ENCODE measurements around the gene ZNF391.
"Not testable (repeated sequence)": the region's sequence is repeated elsewhere in the genome, so short reads cannot be mapped to it uniquely, and the experiment has no call there.

The ZNF391 gene

DNA sequence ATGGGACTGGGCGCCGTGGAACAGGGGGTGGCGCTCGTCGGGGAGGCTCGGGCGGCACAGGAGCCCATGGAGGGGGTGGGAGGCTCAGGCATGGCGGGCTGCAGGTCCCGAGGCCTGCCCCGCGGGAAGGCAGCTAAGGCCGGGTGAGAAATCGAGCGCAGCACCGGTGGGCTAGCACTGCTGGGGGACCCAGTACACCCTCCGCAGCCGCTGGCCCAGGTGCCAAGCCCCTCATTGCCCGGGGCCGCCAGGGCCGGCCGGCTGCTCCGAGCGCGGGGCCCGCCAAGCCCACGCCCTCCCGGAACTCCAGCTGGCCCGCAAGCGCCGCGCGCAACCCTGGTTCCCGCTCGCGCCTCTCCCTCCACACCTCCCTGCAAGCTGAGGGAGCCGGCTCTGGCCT, 36.3 kb downstream of the ZNF391 start:
- DNase-seq = not testable (repeated sequence)

DNA sequence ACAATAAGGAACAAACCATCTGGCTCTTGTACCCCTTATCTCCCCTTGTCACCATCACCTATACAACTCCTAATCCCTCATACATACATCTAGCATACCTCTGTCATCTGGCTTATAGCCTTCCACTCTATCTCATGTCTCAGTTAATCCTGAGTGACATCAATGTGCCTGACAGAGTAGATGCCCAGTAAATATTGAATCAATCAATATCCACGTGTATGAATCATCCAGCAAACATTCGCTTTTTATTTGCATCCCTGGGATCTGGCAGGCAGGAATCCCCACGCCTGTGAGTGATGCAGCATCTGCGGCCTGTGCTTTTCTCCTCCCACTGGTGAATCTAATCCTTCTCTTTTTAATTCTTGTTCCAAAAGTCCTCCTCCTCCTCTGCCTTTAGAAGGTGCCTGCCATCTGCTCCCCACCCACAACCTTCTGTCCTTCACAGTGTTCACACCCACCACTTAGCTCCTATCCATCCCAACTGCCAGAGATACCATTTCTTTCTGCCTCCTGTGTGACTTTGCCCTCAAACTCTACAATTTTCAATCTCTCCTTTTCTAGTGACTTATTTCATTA, 37.6 kb downstream of the ZNF391 start:
- no peak for DNase-seq

- DNase-seq = no peak
These were observed 39.9 kb downstream of the ZNF391 start for GRCh38 chr6:27428502-27428901.

DNA sequence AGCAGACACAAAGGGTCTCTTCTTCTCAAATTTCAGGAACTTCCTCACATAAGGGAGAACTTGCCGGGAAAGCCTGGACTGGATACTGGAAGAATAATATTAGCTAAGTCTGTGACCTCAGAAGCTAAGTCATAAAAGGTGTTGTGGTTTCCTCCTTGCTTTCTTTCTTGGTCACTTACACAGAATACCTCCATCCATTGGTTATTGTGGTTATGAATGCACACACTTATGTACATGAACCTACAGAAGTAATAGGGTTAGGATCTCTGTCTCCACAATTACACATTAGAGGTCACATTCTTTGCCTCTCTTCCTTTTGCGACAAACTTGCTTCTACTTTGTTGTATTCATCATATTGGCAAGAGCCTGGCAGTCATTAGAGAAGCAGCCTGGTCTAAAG, 40.4 kb downstream of the ZNF391 start:
- no peak for DNase-seq

DNA sequence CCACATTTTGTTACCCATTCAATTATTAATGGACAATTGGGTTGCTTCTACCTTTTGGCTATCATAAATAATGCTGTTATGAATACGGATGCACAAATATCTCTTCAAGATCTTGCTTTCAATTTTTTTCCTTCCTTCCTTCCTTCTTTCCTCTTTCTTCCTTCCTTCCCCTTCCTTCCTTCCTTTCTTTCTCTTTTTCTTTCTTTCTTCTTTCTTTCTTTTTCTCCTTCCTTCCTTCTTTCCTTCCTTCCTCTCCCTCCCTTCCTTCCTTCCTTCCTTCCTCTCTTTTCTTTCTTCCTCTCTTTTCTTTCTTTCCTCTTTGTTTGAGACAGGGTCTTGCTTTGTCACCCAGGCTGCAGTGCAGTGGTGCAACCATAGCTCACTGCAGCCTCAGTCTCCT, 45.2 kb downstream of the ZNF391 start:
- DNase-seq = no peak

GRCh38 chr6:27439371-27439770, 50.8 kb downstream of the ZNF391 start:
- no peak for DNase-seq

DNA sequence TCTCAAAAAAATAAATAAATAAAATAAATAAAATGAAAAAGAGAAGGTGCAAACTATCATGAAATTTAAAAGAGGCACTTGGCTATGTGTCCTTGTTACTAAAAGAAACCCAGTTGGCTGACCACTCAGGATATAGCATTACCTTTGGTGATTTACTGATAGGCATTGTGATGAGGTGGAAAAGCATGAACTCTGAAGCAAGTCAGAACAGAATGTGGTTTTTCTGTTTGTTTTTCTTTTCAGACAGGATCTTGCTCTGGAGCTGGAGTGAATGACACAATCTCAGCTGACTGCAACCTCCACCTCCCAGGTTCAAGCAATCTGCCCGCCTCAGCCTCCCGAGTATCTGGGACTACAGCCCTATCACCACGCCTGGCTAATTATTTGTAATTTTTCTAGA, 52.4 kb downstream of the ZNF391 start:
- no peak for DNase-seq

DNA sequence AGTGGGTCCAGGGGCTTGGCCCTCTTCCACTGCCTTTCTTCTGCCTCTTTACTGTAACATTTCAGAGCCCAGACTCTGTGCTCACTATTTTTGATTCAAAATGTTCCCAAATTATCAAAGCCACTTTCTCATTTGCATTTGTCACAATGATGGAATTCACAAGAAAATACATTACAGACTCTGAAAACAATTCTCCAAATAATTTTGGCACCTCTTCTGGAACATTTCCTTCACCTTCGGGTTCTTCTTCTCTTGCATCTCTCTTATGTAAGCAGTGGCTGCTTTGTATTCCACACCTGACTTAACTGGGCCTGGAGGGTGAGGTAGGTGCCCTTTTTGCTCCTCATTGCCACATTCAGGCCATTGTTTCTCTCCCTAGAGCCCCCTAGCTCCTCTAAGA, 54.4 kb downstream of the ZNF391 start:
- no peak for DNase-seq

- no peak for DNase-seq
These were observed 59.9 kb downstream of the ZNF391 start for GRCh38 chr6:27448456-27448855.

DNA sequence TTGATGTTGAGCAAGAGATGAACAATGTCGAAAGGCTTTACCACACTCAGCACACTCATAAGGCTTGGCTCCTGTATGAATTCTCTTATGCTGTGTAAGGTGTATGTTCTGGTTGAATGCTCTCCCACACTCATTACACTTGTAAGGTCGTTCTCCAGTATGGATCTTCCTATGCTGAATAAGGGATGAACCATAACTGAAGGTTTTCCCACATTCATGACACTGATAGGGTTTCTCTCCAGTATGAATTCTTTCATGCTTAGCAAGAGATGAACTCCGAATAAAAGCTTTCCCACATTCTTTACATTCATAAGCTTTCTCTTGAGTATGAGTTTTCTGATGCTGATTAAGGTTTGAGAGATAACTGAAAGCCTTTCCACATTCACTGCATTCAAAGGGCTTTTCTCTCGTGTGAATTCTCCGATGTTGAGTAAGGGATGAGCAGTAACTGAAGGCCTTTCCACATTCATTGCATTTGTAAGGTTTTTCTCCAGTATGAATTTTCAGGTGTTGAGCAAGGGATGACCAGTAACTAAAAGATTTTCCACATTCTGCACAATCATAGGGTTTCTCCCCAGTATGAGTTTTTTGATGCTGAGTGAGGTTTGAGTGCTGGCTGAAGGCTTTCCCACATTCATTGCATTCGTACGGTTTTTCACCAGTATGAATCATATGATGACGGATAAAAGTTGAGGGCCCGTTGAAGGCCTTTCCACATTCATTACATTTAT, 63.3 kb downstream of the ZNF391 start:
- no peak for DNase-seq

GRCh38 chr6:27452496-27452897, 63.9 kb downstream of the ZNF391 start:
- DNase-seq = no peak
